GM23338 (cell line): ENCODE results near the gene NFIA. TPM values are rescaled to one million over a fixed set of nuclear protein-coding genes. Genes with fewer than 3 reads are reported as not detected.

ENCODE experiments used
- ATAC-seq: fragments of 200-7000 bp; cut with Tn5 transposase; 3 replicates; pipeline ENCODE4 v1.9.1; 2020
- DNase-seq: peaks from one replicate; pipeline ENCODE4 v3.0.0-alpha.2; 2015; ENCODE audit warnings: low spot score
- H2AFZ ChIP-seq: fragments of 200-600 bp; sonication (generic); 2 replicates; pipeline ENCODE4 v1.8.0; 2016; ENCODE audit warnings: antibody characterized with exemption, mild to moderate bottlenecking, moderate library complexity
- H3F3A ChIP-seq: fragments of 200-600 bp; sonication (generic); replicated peaks from 2 replicates; pipeline ENCODE4 v1.8.0; 2017; ENCODE audit warnings: antibody characterized with exemption, mixed run types, low read depth
- H3K27ac ChIP-seq: fragments of 200-600 bp; sonication (generic); 2 replicates; pipeline ENCODE4 v1.6.1; 2016; ENCODE audit warnings: low read depth
- H3K27me3 ChIP-seq: fragments of 200-600 bp; sonication (generic); 2 replicates; pipeline ENCODE4 v1.8.0; 2016; ENCODE audit warnings: mild to moderate bottlenecking, mixed run types, moderate library complexity; ENCODE audit not compliant: insufficient read depth
- H3K36me3 ChIP-seq: fragments of 200-600 bp; sonication (generic); 2 replicates; pipeline ENCODE4 v1.8.0; 2016; ENCODE audit warnings: mild to moderate bottlenecking; ENCODE audit not compliant: insufficient read depth
- H3K4me1 ChIP-seq: fragments of 200-600 bp; sonication (generic); 2 replicates; pipeline ENCODE4 v1.8.0; 2016; ENCODE audit warnings: mild to moderate bottlenecking, moderate library complexity; ENCODE audit not compliant: insufficient read depth
- H3K4me2 ChIP-seq: fragments of 200-600 bp; sonication (generic); 2 replicates; pipeline ENCODE4 v1.7.1; 2017; ENCODE audit warnings: mixed run types
- H3K4me3 ChIP-seq: fragments of 200-600 bp; sonication (generic); 2 replicates; pipeline ENCODE4 v1.6.1; 2016; ENCODE audit warnings: mixed run types
- H3K79me2 ChIP-seq: fragments of 200-600 bp; sonication (generic); replicated peaks from 2 replicates; pipeline ENCODE4 v1.8.0; 2017; ENCODE audit warnings: mild to moderate bottlenecking; ENCODE audit not compliant: insufficient read depth
- H3K9me2 ChIP-seq: fragments of 200-600 bp; sonication (generic); 2 replicates; pipeline ENCODE4 v1.8.0; 2017; ENCODE audit not compliant: insufficient read depth
- H4K20me1 ChIP-seq: fragments of 200-600 bp; sonication (generic); replicated peaks from 2 replicates; pipeline ENCODE4 v1.8.0; 2017; ENCODE audit warnings: mild to moderate bottlenecking; ENCODE audit not compliant: insufficient read depth
- H3K27ac Mint-ChIP-seq: 2 replicates; pipeline ENCODE4 v1.8.0; 2020; ENCODE audit warnings: inconsistent platforms, mild to moderate bottlenecking, moderate library complexity, mixed read lengths
- H3K27me3 Mint-ChIP-seq: 3 replicates; pipeline ENCODE4 v1.8.0; 2022; ENCODE audit warnings: low read depth, mild to moderate bottlenecking, moderate library complexity, mixed read lengths, inconsistent platforms; ENCODE audit not compliant: insufficient read depth, poor library complexity
- H3K36me3 Mint-ChIP-seq: 3 replicates; pipeline ENCODE4 v1.8.0; 2021; ENCODE audit warnings: low read depth, mild to moderate bottlenecking, inconsistent platforms, moderate library complexity, mixed read lengths
- H3K4me1 Mint-ChIP-seq: 3 replicates; pipeline ENCODE4 v1.8.0; 2020; ENCODE audit warnings: mild to moderate bottlenecking, inconsistent platforms, mixed read lengths
- H3K4me3 Mint-ChIP-seq: 3 replicates; pipeline ENCODE4 v1.8.0; 2021; ENCODE audit warnings: moderate library complexity, mild to moderate bottlenecking, inconsistent platforms, mixed read lengths
- H3K9me3 Mint-ChIP-seq: 3 replicates; pipeline ENCODE4 v1.8.0; 2020; ENCODE audit warnings: moderate library complexity, mild to moderate bottlenecking, inconsistent platforms, mixed read lengths
- CTCF ChIP-seq, 2 experiments: fragments of 200-600 bp in 1 of 2; sonication (generic) in 1 of 2; conservative IDR thresholded peaks; 2 replicates each; pipeline versions ENCODE4 v1.5.1 to v1.6.1; 2016 to 2017; ENCODE audit warnings: antibody characterized with exemption in 2 of 2, low read depth in 2 of 2, mild to moderate bottlenecking in 2 of 2, moderate library complexity in 1 of 2
- POLR2AphosphoS5 ChIP-seq: IDR thresholded peaks from 2 replicates; pipeline ENCODE4 v1.6.1; 2016; ENCODE audit warnings: antibody characterized with exemption, low read depth
- polyA plus RNA-seq: library from polyadenylated mRNA; unstranded; fragments of >200 nt; fragmentation: Nextera tagmentation; extraction: Ambion mirVana; gene quantifications from 2 replicates; pipeline ENCODE4 v1.2.1, GENCODE V29; 2016
- total RNA-seq: library from RNA; depleted of rRNA; stranded (reverse); fragments of >200 nt; shearing (Covaris generic); gene quantifications from 2 replicates; pipeline ENCODE4 v1.2.3, GENCODE V29; 2014

Gene NFIA
- total and polyA plus RNA-seq, 2 experiments from 2014 or later: 0.97 to 2.3 TPM

GRCh38 chr1:61337037-61337436 lies 254.7 kb downstream of the NFIA start:
- TF ChIP-seq POLR2AphosphoS5: no peak
- peak; percentile 40 to 41 for TF ChIP-seq CTCF (conservative IDR thresholded peaks at IDR 0.05; ENCODE audit: low read depth in 2 of 2)
- H3K27me3 ChIP-seq: no peaks in the 10 kb centered on the region
- H3K4me2 ChIP-seq: peak overlapping the region; percentile 45; the same call in 1 of the 2 replicates
- peaks cover 23% of the 10 kb centered on the region for H3K4me1 ChIP-seq
- Mint-ChIP-seq H3K27me3 (peaks cover 3% of the 10 kb centered on the region), H3K27ac (peak overlapping the region; percentile 11; the same call in 1 of the 2 replicates), H3K4me1 (peaks cover 25% of the 10 kb centered on the region), H3K4me3 (no peak overlapping the region), H3K36me3 (no peaks in the 10 kb centered on the region), H3K9me3 (no peaks in the 10 kb centered on the region)
- no peaks in the 10 kb centered on the region for H3K79me2 ChIP-seq
- H3K27ac ChIP-seq: 0 out of 2 replicates have a peak overlapping the region, but pooled peaks have one; percentile 11
- DNase-seq: peak; percentile 41
- peak; percentile 44 for ATAC-seq
- no peak overlapping the region for H3K4me3 ChIP-seq
- no peaks in the 10 kb centered on the region for H3K9me2 ChIP-seq
- H3K36me3 ChIP-seq: no peaks in the 10 kb centered on the region
- no peaks in the 10 kb centered on the region for H4K20me1 ChIP-seq
- no peak overlapping the region; the same call in 1 of the 2 replicates for H2AFZ ChIP-seq
- no peaks in the 10 kb centered on the region for H3F3A ChIP-seq

- Mint-ChIP-seq H3K27ac (peak overlapping the region; percentile 19; the same call in 1 of the 2 replicates), H3K4me3 (no peak overlapping the region), H3K4me1 (peaks cover 25% of the 10 kb centered on the region), H3K36me3 (no peaks in the 10 kb centered on the region), H3K27me3 (peaks cover 3% of the 10 kb centered on the region), H3K9me3 (no peaks in the 10 kb centered on the region)
- no peak for TF ChIP-seq POLR2AphosphoS5
- TF ChIP-seq CTCF (conservative IDR thresholded peaks at IDR 0.05; ENCODE audit: low read depth in 2 of 2): 0 out of 4 replicates have a peak, but pooled peaks of 1 of the 2 experiments have one; percentile 5
- Histone ChIP-seq H3K4me3 (no peak overlapping the region), H3F3A (no peaks in the 10 kb centered on the region), H3K4me2 (peak overlapping the region; percentile 45; the same call in 1 of the 2 replicates), H3K79me2 (no peaks in the 10 kb centered on the region), H3K4me1 (peaks cover 23% of the 10 kb centered on the region), H2AFZ (no peak overlapping the region; the same call in 1 of the 2 replicates), H3K27me3 (no peaks in the 10 kb centered on the region), H3K9me2 (no peaks in the 10 kb centered on the region), H3K36me3 (no peaks in the 10 kb centered on the region), H4K20me1 (no peaks in the 10 kb centered on the region), H3K27ac (0 out of 2 replicates have a peak overlapping the region, but pooled peaks have one; percentile 11)
- peak; percentile 16 for DNase-seq
- peak; percentile 21 for ATAC-seq
Observed at GRCh38 chr1:61337441-61337951, 255.1 kb downstream of the NFIA start.
